Breast epithelium (tissue), 4 donors: ENCODE results near the gene MYO1B. TPM values are rescaled to one million over a fixed set of nuclear protein-coding genes. Genes with fewer than 3 reads are reported as not detected.

Experiments used
- DNase-seq, 2 donors: peaks; one replicate each; pipeline ENCODE4 v3.0.0-alpha.2; 2019; ENCODE audit warnings: low spot score in 2 of 2
- H3K27ac ChIP-seq, 2 donors: fragments of 200-600 bp; sonication (generic) in 1 of 2; one replicate each; pipeline ENCODE4 v1.5.1; 2016 to 2019; ENCODE audit warnings: mild to moderate bottlenecking in 1 of 2
- H3K27me3 ChIP-seq, 2 donors: fragments of 200-600 bp; sonication (generic) in 1 of 2; one replicate each; pipeline versions ENCODE4 v1.5.1 to v1.6.0; 2017 to 2019; ENCODE audit warnings: control low read depth in 1 of 2, mild to moderate bottlenecking in 1 of 2
- H3K36me3 ChIP-seq: fragments of 200-600 bp; one replicate; pipeline ENCODE4 v1.5.1; 2019
- H3K4me1 ChIP-seq, 2 donors: fragments of 200-600 bp; sonication (generic); one replicate each; pipeline ENCODE4 v1.5.1; 2016 to 2019; ENCODE audit warnings: control low read depth in 1 of 2
- H3K4me3 ChIP-seq, 3 donors: fragments of 200-600 bp; sonication (generic); 1 replicate in 2 of 3; 2 replicates in 1 of 3; pipeline ENCODE4 v1.5.1; 2016 to 2019; ENCODE audit warnings: mild to moderate bottlenecking in 3 of 3, moderate library complexity in 2 of 3
- H3K9me3 ChIP-seq, 2 donors: fragments of 200-600 bp; sonication (generic) in 1 of 2; one replicate each; pipeline ENCODE4 v1.5.1; 2016 to 2019; ENCODE audit warnings: control low read depth in 1 of 2
- POLR2A ChIP-seq: fragments of 450-650 bp; IDR thresholded peaks from one replicate; pipeline ENCODE4 v1.6.1; 2016; ENCODE audit warnings: antibody characterized with exemption, mild to moderate bottlenecking, moderate library complexity
- POLR2AphosphoS5 ChIP-seq, 3 donors: sonication (generic); formaldehyde crosslinking; IDR thresholded peaks; one replicate each; pipeline ENCODE4 v1.6.1; 2017; ENCODE audit warnings: antibody characterized with exemption in 3 of 3
- intact Hi-C: fragments of 100-400 bp; cut with DNase I; formaldehyde crosslinking; loops from one replicate; pipeline ENCODE4 v1.15.1; 2023; ENCODE audit warnings: low total_unique reads
- total RNA-seq, 3 donors: library from RNA; depleted of rRNA; stranded (reverse); fragments of >200 nt; gene quantifications; one replicate each; pipeline ENCODE4 v1.1.0, GENCODE V29; 2016
- TF ChIP-seq, protein P1 (sequence below), 3 donors: fragments of 450-650 bp; IDR thresholded peaks; one replicate each; pipeline ENCODE4 v1.5.1; 2016 to 2017; ENCODE audit warnings: antibody characterized with exemption in 3 of 3, mild to moderate bottlenecking in 3 of 3, moderate library complexity in 3 of 3

Gene MYO1B
- total RNA-seq, 3 donors from 2014 or later: 34.1 to 73.9 (median 63.9) TPM

DNA sequence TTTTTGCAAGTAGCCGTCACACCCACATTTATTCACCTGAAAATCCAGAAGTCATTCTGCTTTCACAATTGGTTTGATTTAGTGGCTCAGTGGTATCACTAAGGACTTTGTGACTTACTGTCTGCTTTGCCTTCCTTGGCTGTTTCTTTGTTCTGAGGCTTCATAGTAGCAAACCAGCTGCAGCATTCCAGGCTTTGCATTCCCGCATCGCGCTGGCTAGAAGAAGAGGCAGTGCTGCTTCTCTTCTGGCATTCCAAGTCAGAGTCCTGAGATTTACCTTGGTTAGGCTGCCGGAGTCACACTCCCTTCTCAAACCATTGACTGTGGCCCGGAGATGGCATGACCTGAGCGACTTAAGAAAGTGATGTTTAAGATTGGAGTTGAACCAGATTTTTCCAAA lies 35.1 kb downstream of the MYO1B start:
- Histone ChIP-seq H3K27me3 (no peaks in the 10 kb centered on the region), H3K9me3 (no peaks in the 10 kb centered on the region), H3K36me3 (no peaks in the 10 kb centered on the region), H3K4me1 (no peaks in the 10 kb centered on the region), H3K4me3 (no peak overlapping the region), H3K27ac (no peak overlapping the region)
- TF ChIP-seq POLR2A: no peak
- TF ChIP-seq, protein P1, sequence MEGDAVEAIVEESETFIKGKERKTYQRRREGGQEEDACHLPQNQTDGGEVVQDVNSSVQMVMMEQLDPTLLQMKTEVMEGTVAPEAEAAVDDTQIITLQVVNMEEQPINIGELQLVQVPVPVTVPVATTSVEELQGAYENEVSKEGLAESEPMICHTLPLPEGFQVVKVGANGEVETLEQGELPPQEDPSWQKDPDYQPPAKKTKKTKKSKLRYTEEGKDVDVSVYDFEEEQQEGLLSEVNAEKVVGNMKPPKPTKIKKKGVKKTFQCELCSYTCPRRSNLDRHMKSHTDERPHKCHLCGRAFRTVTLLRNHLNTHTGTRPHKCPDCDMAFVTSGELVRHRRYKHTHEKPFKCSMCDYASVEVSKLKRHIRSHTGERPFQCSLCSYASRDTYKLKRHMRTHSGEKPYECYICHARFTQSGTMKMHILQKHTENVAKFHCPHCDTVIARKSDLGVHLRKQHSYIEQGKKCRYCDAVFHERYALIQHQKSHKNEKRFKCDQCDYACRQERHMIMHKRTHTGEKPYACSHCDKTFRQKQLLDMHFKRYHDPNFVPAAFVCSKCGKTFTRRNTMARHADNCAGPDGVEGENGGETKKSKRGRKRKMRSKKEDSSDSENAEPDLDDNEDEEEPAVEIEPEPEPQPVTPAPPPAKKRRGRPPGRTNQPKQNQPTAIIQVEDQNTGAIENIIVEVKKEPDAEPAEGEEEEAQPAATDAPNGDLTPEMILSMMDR (IDR thresholded peaks at IDR 0.05): no peak
- no peak for TF ChIP-seq POLR2AphosphoS5 (IDR thresholded peaks at IDR 0.05)
- DNase-seq: no peak
- intact Hi-C loops: no loop called here

DNA sequence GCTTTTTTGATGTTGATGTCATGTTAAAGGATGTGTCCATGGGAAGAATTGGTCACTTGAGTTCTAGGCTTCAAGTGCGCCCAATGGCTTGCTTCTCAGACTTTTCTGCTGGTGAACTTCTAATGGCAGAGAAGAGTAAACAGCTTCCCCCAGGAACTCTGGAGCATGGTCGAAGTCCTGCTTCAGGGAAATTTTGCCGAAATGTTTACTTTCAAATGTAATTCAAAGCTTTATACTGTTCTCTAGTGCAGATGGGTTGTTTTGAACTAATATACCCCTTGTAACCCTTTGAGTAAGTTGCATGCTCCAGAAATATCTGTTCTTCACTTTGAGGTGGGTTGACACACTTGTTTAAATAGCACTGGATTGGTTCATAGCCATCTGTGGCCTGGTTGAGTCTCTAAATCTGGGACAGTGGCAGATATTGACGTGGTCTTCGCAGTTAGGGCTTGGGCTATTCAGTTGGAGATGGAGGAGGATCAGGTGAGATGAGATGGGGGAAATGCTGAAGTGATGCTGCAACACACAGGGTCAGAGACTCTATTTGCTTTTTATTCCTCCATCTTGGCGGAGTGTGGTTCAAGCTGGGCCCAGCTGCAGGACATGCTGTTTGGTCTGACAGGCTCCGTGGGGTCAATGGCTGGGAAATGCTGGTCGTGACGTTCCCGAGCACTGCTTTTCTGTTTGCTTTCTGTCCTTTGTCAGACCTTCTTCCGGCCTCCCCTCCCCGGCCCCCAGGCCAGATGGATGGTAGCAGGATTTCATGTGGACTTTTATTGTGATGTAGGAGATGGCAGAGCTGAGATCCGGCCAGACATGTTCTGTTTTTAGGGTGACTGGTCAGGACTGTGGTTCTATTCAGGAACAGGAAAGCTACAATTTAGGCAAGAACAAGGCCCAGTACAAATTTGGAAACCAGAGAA lies 35.9 kb downstream of the MYO1B start:
- TF ChIP-seq, protein P1 (IDR thresholded peaks at IDR 0.05): no peak
- TF ChIP-seq POLR2AphosphoS5 (IDR thresholded peaks at IDR 0.05) (no peak), POLR2A (no peak)
- H3K9me3 ChIP-seq: no peaks in the 10 kb centered on the region
- DNase-seq: no peak
- intact Hi-C loops: no loop called here
- no peaks in the 10 kb centered on the region for H3K36me3 ChIP-seq
- H3K4me3 ChIP-seq: no peak overlapping the region
- H3K27ac ChIP-seq: no peak overlapping the region
- H3K27me3 ChIP-seq: no peaks in the 10 kb centered on the region
- H3K4me1 ChIP-seq: no peaks in the 10 kb centered on the region

DNA sequence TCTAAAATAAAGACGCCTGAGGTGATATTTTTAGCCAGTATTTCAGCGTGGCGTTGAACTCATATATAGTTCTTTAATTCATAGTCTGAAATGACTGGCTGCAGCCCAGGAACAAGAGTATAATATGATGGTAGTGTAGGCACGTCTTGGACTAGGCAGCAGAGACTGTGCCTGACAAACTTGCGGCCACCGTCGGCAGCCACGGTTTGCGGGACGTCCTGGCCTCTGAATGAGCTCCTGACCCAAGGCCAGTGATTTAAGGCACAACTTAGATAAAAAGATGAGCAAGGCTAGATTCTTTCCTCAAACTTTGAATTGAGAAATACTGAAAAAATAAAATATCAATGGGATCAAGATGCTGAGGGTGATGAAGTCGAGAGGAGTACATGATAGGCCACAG lies 40.0 kb downstream of the MYO1B start:
- no peaks in the 10 kb centered on the region for H3K9me3 ChIP-seq
- TF ChIP-seq, protein P1 (IDR thresholded peaks at IDR 0.05): no peak
- no peak for TF ChIP-seq POLR2AphosphoS5 (IDR thresholded peaks at IDR 0.05)
- TF ChIP-seq POLR2A: no peak
- H3K27ac ChIP-seq: no peak overlapping the region
- no peak overlapping the region for H3K4me3 ChIP-seq
- H3K27me3 ChIP-seq: no peaks in the 10 kb centered on the region
- no peaks in the 10 kb centered on the region for H3K36me3 ChIP-seq
- DNase-seq: no peak
- intact Hi-C loops: no loop called here
- H3K4me1 ChIP-seq: no peaks in the 10 kb centered on the region

DNA sequence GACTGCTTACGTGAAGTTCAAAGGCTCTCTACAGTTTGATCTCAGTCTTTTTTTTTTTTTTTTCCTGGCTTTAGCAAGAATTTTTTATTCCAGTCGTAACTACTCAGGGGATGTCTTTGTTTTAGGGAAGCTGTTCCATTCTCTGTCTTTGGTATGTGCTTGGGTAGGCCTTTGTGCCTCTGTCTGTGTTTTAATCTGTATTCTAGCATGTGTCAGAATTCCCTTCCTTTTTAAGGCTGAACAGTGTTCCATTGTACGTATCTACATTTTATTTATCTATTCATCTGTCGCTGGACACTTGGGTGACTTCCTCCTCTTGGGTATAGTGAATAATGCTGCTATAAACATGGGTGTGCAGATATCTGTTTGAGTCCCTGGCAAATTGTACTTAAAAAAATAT lies 42.6 kb downstream of the MYO1B start:
- TF ChIP-seq, protein P1 (IDR thresholded peaks at IDR 0.05): no peak
- TF ChIP-seq POLR2A: no peak
- TF ChIP-seq POLR2AphosphoS5 (IDR thresholded peaks at IDR 0.05): no peak
- intact Hi-C loops: no loop called here

DNA sequence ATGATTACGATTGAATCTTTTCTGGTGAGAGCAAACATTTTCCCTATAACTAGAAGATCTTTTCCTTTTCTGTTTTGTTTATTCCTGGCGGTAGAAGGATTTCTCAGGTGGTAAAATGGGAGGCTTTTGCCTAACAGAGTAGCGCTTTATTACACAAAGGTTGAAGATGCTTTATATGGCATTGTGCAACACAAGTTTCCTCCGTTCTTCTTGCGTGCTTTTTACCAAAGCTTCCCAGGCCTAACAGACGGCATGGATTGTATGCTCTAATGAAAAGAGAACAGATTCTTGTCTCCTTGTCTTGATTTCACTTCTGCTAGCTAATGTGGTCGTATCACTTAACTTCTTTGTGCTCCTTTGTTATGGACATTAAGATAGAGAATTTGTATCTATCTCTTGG lies 43.8 kb downstream of the MYO1B start:
- Histone ChIP-seq H3K4me1 (no peaks in the 10 kb centered on the region), H3K4me3 (no peak overlapping the region), H3K27ac (no peak overlapping the region), H3K9me3 (no peaks in the 10 kb centered on the region), H3K27me3 (no peaks in the 10 kb centered on the region), H3K36me3 (no peaks in the 10 kb centered on the region)
- TF ChIP-seq, protein P1 (IDR thresholded peaks at IDR 0.05): no peak
- TF ChIP-seq POLR2A (no peak), POLR2AphosphoS5 (IDR thresholded peaks at IDR 0.05) (no peak)
- intact Hi-C loops: no loop called here
- no peak for DNase-seq

More for the DNA sequence above, 42.6 kb downstream of the MYO1B start:
- no peaks in the 10 kb centered on the region for H3K9me3 ChIP-seq
- no peaks in the 10 kb centered on the region for H3K27me3 ChIP-seq
- H3K36me3 ChIP-seq: no peaks in the 10 kb centered on the region
- no peak for DNase-seq
- H3K4me3 ChIP-seq: no peak overlapping the region
- no peaks in the 10 kb centered on the region for H3K4me1 ChIP-seq
- no peak overlapping the region for H3K27ac ChIP-seq
